ENCODE measurements around the gene SLCO1A2. TPM values are rescaled to one million over a fixed set of nuclear protein-coding genes. Genes with fewer than 3 reads are reported as not detected.

Gene SLCO1A2
- total and polyA plus RNA-seq, 8 donors, result 0.03 to 0.51 (median 0.24) TPM; not detected in 1

GRCh38 chr12:21353487-21353886 lies 18.8 kb upstream of the SLCO1A2 start:
- Histone ChIP-seq H3K4me1 (no peaks in the 10 kb centered on the region), H3K27ac (no peak overlapping the region), H3K27me3 (no peaks in the 10 kb centered on the region), H3K4me3 (no peak overlapping the region), H3K36me3 (no peaks in the 10 kb centered on the region), H3K9me3 (no peaks in the 10 kb centered on the region)
- DNase-seq, result no peak
- TF ChIP-seq, protein P1, sequence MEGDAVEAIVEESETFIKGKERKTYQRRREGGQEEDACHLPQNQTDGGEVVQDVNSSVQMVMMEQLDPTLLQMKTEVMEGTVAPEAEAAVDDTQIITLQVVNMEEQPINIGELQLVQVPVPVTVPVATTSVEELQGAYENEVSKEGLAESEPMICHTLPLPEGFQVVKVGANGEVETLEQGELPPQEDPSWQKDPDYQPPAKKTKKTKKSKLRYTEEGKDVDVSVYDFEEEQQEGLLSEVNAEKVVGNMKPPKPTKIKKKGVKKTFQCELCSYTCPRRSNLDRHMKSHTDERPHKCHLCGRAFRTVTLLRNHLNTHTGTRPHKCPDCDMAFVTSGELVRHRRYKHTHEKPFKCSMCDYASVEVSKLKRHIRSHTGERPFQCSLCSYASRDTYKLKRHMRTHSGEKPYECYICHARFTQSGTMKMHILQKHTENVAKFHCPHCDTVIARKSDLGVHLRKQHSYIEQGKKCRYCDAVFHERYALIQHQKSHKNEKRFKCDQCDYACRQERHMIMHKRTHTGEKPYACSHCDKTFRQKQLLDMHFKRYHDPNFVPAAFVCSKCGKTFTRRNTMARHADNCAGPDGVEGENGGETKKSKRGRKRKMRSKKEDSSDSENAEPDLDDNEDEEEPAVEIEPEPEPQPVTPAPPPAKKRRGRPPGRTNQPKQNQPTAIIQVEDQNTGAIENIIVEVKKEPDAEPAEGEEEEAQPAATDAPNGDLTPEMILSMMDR (IDR thresholded peaks at IDR 0.05), result no peak
- no peak for ATAC-seq
- intact Hi-C loops (cut with DNase I), result no loop called here

DNA sequence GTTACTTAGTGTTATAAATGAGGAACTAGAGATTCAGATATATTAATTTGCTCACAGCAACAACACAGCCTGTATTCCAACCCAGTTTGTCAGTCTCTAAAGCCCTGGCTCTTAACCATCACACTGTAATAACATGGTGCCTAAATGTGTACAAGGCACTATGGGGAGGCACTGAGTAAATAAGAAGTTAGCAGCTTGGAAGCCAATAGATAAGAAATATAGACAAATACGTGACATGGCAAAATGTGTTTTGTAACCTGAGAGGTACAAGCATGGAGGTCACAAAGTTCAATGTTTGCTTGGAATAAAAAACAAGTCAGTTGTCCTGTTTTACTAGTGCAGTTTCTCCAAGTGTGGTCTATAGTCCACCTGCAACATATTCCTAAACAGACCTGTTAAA lies 16.3 kb upstream of the SLCO1A2 start:
- ATAC-seq (no peak), DNase-seq (no peak)
- TF ChIP-seq, protein P1 (IDR thresholded peaks at IDR 0.05), result no peak
- intact Hi-C loops (cut with DNase I), result no loop called here
- Histone ChIP-seq H3K4me3 (no peak overlapping the region), H3K27ac (no peak overlapping the region), H3K9me3 (no peaks in the 10 kb centered on the region), H3K36me3 (no peaks in the 10 kb centered on the region), H3K27me3 (no peaks in the 10 kb centered on the region), H3K4me1 (no peaks in the 10 kb centered on the region)

DNA sequence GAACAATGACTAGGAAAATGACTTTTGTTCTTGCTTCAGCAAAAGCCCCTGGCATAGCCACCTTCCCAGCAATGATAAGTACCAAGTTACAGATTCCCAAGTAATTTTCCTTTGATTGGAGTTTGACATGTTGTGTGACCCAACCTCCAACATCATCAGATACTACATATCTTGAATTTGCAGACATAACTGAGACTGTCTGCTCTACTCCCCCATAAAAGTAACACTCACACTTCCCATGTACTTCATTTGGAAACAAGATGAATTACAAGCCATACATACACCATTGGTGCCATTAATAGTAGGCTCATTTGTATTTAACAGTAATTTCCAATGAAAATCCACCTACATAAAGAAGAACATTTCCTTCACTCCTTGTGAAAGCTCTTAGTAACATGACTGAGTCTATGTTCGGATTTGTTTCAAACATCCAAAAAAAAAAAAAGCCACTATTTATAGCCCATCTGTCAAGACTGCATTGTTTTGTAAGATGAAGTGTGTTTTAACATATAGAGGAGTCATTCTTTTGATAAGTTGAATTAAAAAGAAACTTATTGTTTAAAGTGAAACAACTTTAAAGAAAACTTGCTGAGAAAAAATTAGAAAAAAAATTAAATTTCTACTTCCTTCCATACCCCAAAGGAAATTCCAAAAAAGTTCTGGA lies 12.0 kb upstream of the SLCO1A2 start:
- H3K27ac ChIP-seq, result no peak overlapping the region
- ATAC-seq, result no peak
- TF ChIP-seq, protein P1 (IDR thresholded peaks at IDR 0.05), result no peak
- no peak overlapping the region for H3K4me3 ChIP-seq
- no peak for DNase-seq
- no peaks in the 10 kb centered on the region for H3K27me3 ChIP-seq
- no peaks in the 10 kb centered on the region for H3K9me3 ChIP-seq
- H3K36me3 ChIP-seq, result no peaks in the 10 kb centered on the region
- no peaks in the 10 kb centered on the region for H3K4me1 ChIP-seq
- intact Hi-C loops (cut with DNase I), result no loop called here

GRCh38 chr12:21343636-21344035 lies 8.9 kb upstream of the SLCO1A2 start:
- no peak overlapping the region for H3K4me3 ChIP-seq

GRCh38 chr12:21341769-21342168 lies 7.1 kb upstream of the SLCO1A2 start:
- intact Hi-C loops (cut with DNase I), result no loop called here
- no peaks in the 10 kb centered on the region for H3K4me1 ChIP-seq

More at GRCh38 chr12:21343636-21344035, 8.9 kb upstream of the SLCO1A2 start:
- no peak for DNase-seq
- Histone ChIP-seq H3K9me3 (no peaks in the 10 kb centered on the region), H3K27ac (no peak overlapping the region), H3K4me1 (no peaks in the 10 kb centered on the region), H3K27me3 (no peaks in the 10 kb centered on the region), H3K36me3 (no peaks in the 10 kb centered on the region)
- intact Hi-C loops (cut with DNase I), result no loop called here
- TF ChIP-seq, protein P1 (IDR thresholded peaks at IDR 0.05), result no peak
- ATAC-seq, result no peak

More at GRCh38 chr12:21341769-21342168, 7.1 kb upstream of the SLCO1A2 start:
- ATAC-seq (no peak), DNase-seq (no peak)
- no peak overlapping the region for H3K27ac ChIP-seq
- H3K27me3 ChIP-seq, result no peaks in the 10 kb centered on the region
- no peaks in the 10 kb centered on the region for H3K36me3 ChIP-seq
- no peaks in the 10 kb centered on the region for H3K9me3 ChIP-seq
- TF ChIP-seq, protein P1 (IDR thresholded peaks at IDR 0.05), result no peak
- H3K4me3 ChIP-seq, result no peak overlapping the region
